HG03280 (cell line): ENCODE measurements around the gene DMGDH.

Experiments used
- ATAC-seq: cut with Tn5 transposase; IDR thresholded peaks from one replicate; pipeline ENCODE4 v1.9.1; 2021; ENCODE audit warnings: mild to moderate bottlenecking, moderate library complexity; ENCODE audit not compliant: unreplicated experiment

The DMGDH gene

DNA sequence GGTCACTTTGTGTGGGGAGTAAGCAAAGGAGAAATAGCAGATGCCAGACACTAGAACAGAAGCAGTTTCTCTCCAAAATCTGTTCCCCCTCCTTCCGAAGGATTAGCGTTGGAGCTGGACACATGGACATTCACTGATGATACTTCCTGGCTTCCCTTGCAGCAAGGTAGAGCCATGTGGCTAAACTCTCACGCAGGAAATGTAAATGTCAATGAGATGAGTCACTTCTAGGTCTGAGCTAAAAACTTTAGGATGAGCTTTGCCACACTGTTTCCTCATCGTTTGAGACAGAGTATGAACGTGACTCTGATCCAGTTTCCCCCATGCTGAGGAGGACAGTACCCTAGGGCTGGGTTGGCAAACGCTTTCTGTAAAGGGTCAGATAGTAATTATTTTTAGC, 5.2 kb upstream of the DMGDH start:
- ATAC-seq = no peak

DNA sequence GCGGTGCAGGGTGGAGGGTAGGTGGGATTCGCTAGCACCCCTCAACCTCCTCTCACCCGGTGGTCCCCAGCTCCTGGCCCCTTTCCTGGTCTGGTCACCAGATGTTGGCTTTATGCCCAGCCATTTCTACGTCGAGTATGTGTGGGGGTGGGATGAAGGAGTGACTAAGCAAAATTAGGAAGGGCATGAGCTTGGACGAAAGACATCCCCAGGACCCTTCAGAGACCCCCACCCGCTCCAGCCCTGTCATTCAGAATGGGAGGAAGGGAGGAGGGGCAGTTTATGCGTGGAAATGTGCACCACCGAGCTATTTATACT, 835 bp upstream of the DMGDH start:
- ATAC-seq = no peak

DNA sequence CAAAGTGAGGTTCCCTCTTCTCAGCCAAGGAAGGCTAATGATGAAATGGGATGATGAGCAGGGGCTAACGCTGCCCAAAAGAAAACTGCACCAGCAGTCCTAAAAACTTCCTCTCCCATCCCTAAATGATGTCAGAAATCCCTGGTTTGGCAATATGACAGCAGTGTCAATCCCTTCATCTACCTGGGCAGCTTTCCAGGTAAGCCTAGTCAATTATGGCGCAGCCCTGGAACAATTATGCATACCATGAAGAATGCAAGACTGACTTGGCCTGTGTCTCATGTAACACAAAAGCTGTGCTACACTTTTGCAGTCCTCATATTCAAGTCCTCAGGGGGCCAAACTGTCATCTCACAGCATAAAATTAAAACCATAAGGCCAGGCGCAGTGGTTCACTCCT, 7.0 kb downstream of the DMGDH start:
- no peak for ATAC-seq

DNA sequence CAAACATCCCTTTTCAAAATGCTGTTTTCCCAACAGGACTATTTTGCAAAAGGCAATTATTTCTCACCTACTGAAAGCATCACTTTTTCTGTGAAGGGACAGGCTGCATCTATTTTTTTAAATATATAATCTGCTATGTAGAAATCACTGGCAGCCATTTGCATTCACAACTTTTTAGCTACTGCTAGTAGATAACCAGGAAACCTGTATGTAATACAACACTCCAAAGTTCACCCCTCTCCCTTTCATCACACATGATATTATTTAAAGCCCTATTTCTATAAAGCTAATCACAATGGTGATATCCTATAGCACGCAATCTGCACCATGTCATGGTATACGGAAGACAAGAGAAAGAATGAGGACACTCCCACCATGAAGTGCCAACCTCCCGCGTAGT, 9.8 kb downstream of the DMGDH start:
- ATAC-seq = no peak

DNA sequence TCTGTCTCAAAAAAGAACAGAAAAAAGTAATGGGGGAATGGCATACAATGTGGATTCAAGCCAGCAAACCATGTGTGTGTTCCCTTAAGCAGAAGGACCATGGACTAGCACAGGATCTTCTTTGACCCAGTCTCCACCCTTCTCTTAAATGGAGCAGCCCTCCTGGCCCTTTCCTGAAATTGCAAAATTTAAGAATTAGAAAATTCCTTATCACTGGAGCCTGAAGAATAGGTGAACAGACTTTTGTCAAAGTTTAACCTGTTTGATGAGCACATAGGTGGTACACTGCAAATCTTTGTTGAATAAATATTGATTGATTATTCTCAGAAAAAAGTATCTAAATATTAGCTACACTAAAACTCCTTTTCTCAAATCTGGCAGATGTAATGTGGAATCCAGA, 12.6 kb downstream of the DMGDH start:
- no peak for ATAC-seq

DNA sequence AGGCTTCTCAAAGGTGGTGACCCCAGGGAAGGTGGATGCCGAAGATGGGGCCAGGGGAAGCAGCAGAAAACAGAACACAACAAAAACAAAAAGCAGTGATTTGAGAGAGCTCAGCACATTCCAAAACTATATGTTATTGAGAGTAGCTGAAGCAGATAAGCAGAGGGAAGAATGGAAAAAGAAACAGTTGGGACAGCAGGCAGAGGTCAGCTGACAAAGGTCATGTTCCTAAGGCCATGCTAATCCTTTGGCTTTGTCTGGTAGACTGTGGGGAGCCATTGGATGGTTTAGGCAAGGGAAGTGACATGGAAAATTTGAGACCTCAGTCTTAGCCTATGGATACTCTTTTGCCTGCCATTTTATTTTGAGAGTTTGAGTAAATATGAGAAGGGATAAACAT, 14.5 kb downstream of the DMGDH start:
- ATAC-seq = no peak

DNA sequence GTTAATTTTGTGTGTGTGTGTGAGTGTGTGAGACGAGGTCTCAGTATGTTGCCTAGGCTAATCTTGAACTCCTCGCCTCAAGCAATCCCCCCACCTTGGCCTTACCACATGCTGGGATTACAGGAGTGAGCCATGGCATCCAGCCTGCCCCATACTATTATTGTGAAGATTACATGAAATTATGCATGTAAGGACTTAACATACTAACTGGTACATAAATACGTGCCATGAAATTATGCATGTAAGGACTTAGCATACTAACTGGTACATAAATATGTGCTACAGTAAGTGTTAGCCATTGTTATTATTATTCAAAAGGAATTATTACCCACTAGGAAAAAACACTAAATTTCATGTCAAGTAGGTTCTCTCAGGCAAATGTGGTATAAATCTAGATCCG, 16.2 kb downstream of the DMGDH start:
- ATAC-seq = no peak

DNA sequence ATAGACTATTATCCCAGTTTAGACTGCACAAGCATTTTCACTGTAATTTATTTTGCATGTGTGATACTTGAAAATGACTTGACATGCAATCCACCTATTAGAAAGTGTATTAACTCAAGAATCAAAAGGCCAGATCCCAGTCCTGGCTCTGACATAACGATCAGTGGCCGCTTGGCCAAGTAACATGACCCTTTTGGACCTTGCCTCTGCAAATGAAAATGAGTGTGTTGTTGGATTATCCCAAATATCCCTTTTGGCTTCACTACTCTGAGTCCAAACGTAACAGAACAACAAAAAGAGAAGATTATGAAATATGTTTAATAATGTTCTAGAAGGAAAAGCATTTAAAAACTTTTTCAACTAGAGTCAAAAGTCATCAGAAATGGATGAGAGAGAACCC, 19.0 kb downstream of the DMGDH start:
- no peak for ATAC-seq

DNA sequence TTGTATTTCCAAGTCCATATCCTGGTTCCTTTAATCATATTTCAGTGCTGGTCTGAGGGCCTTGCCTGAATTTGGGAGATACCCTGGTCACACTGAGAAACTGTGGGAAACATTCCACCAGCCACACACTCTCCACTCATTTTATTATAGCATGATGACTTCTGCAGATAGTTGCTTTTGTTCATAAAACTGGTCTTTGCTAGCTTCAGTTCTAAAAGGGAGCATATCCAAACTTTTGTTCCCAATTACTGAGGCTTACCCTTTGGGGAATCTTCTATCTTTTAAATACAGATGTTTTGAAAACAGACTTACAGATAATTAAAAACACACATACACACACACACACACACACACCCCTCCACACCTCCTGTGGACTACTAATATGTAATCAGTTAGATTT, 21.0 kb downstream of the DMGDH start:
- no peak for ATAC-seq

DNA sequence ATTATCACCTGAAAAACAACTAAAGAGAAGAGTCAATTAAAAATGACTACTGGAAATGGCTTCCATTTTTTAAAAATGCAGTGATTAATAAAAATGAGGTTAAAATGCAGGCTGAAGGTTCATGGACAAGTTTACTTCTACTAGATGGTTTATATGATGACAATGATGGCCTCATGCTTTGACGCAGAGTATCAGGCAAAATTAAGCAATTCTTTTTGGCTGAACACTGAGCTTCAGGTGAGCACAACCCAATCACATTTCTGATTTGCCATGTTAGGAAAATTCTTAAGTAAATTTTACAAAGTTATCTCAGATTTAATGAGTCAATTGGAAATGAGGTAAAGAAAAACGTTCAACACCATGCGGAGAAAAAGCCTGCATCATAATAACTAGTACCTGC, 22.3 kb downstream of the DMGDH start:
- ATAC-seq = no peak

DNA sequence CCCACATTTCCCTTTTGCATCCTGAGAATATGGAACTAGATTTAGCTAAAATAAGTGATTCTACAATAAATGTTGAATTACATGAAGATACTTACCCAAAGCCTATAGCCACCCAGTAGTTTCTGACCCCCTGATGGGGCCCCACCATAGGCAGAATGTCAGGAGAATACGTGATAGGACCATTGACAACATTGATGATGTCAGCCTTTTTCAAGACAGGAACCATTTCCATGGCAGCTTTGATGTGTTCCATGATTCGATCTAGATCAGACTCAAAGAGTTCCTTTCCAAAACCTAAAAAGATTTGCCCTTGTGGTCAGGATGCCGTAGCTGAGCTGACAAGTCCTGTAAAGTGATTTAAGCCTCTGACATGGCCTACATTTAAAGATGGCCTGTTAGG, 27.3 kb downstream of the DMGDH start:
- no peak for ATAC-seq

DNA sequence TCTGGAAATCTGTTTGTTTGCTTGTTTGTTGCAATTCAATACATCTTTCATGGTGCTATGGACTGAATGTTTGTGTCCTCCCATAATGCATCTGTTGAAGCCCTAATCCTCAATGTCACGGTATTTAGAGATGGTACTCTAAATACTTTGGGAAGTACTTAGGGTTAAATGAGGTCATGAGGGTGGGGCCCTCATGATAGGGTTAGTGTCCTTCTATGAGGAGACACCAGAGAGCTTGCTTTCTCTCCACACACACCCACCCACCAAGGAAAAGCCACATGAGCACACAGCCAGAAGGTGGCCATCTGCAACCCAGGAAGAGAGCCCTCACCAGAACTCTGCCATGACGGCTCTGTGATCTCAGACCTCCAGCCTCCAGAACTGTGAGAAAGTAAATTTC, 32.7 kb downstream of the DMGDH start:
- ATAC-seq = no peak

DNA sequence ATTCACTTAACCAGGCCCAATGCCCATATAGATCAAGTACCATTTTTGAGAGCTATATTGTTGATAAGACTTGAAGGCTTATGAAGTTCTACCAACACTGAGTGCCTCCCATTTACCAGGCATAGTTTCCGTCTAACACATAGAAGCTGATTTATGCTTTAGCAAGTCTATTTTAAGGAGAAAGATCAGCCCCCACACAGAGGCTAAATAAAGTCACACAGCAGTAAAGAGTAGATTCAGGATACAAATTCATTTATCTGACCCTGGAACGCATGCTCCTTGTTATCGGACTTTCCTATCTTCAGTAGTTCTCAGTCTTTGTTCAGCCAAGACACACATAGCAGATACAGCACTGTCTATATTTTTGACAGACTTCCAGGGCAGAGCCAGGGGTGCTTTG, 34.2 kb downstream of the DMGDH start:
- ATAC-seq = no peak

DNA sequence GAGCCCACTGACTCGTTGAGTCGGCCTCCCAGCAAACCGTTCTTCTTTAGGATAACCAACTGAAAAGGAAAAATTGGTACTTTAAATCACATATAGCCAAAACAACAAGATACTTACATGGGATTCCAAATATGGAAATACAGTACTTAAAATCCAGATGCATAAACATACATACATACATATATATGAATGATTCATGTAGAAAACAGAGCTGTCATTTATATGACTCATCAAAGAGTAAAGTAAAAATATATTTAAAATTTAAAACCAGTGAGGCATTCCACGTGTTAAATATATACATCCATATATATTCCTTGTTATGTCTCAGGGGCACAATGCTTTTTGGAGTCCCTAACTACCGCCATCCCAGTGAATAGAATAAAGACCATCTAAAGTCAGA, 36.7 kb downstream of the DMGDH start:
- no peak for ATAC-seq

DNA sequence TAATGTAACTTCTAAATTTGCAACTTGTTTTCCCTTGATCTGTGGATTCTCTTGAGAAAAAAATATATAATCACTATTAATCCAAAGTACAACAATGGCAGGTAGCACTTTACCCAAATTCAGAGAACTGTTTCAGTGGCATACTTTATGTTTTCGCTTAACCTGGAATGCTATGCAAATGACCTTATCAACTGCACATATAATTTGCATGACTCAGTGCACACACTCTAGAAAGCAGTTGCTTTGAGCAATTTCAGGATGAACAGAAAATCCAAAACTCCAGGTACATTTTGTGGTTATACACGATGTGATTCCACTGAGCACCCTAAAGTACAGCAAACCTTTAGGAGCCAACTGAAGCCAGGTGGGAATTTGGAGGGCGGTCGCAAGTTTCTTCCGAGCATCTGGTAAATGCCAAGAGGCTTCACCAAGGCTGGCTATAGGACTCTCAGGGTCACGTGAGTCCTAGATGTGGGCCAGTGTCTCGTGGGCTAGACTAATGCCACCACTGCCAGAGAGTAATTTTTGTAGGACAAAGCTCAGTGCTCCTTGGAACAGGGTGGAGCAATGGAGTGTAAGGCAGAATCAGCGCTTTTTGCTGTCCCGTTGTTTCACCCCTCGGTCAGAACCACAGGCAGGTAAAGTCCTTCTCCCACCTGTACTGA, 37.3 kb downstream of the DMGDH start:
- no peak for ATAC-seq

DNA sequence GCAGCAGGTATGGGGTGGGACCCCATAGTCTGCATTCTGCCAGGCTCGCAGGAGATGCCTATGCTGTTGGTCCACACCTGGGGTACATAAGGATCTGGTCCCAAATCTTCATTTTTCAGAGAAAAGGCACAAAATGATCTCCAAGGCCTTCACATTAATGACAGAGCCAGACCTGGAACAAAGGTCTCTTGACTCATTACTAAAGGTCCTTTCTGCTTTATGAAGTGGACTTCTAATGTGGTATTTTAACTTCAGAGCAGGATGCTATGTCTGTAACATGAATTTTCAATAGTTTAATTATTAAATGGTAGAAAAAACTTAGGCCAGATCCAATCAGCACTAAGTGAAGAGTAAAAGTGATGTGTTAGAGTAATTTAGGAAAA, 38.0 kb downstream of the DMGDH start:
- no peak for ATAC-seq

DNA sequence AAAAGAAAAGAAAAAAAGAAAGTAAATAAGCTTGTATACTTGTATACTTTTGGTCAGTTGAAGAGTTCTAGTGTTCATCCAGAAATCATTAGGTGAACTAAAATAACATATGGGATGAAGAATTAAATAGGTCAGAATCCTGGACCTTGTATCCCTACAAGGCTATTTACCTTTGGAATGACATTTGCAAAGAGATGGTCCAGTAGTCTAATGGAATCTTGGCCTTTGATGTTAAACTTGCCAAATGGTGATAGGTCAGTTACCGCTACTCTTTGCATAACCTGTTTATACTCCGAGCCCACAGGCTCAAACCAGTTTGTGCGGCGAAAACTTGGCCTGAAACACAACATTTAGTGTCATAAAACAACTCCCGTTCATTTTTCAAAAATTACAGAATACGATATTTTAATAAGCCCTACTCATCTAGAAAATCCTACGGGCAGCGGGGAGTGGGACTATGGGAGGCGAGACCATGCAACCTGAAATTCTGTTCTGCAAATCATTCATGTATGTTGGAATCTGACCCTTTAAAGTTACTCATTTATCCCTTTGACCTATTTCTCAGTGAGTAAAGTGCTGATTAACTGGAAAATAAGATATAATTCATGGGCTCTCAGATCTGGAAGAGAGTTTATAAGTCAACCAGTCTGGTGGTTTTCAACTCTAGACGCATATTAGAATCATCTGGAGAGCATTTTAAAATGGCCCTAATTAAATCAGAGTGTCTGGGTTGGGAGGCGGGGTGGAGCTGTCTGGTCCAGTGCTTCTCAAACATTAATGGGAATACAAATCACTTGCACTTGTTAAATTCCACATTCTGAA, 38.6 kb downstream of the DMGDH start:
- no peak for ATAC-seq

DNA sequence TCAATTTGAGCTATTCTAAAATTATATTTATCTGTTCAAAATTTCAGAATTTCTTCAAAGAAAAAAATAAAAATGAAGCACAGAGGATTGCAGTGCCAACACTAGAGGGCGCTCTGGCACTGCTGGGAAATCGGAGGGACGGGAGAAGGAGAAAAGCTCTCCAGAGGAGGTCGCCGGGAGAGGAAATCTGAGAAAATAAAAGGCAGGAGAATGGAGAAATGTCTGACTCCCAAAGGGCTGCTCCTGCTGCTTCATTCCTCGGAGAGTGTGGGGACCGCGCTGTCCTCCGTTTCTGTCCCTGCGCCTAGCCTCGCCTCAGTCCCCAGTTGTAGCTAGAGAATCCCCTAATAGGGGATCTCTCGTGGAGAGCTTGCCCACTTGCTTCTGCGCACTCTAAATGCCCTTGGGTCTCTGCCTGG, 44.4 kb downstream of the DMGDH start:
- no peak for ATAC-seq

DNA sequence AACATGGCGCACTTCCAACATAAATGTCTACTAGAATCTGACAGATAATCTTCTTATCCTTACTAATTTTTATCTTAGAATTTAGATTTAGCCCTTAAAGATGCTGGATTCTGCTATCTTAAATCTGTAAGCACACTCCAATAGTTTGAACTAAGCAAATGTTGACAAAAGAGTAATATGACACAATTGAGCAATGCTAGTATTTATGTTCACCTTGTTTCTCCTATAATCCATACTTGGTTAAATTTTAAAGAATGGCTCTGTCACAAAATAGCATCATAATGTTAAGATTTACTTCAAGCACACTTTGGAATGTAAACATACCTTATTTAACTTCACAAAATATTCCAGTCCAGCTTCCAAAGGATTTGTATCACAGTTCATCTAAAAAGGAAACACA, 45.5 kb downstream of the DMGDH start:
- no peak for ATAC-seq

DNA sequence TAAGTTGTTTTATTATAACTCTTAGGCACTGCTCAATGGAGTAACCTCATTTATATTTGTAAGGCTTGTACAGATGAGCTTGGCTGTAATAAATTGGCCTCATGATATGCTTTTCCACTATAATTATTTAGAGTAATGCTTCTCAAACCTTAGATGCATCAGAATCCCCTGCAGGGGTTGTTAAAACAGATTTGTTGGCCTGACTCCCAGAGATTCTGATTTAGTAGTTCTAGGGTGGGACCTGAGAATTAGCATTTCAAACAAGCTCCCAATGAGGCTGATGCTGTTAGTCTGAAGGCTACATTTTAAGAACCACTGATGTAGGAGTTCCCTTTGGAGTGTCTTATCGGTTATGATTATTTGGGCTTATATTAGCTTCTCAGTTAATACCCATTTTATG, 46.1 kb downstream of the DMGDH start:
- ATAC-seq = no peak

DNA sequence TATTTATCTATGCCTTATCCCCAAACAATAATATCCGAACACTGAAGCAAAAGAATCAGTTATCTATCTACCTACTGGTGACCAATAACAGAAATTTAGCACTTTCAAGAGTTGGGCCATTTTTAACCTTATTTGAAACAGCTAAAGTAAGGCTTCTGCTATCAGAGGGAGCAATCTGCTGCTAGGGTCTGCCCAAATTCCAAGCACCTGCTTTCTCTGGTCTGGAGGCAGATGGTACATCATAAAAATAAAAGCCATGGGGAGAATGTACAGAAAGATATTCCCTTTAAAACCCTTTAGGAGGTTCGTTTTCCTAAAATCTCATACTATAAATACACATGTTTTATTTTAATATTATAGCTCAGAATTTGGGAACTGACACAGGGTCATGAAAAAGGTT, 46.7 kb downstream of the DMGDH start:
- no peak for ATAC-seq

DNA sequence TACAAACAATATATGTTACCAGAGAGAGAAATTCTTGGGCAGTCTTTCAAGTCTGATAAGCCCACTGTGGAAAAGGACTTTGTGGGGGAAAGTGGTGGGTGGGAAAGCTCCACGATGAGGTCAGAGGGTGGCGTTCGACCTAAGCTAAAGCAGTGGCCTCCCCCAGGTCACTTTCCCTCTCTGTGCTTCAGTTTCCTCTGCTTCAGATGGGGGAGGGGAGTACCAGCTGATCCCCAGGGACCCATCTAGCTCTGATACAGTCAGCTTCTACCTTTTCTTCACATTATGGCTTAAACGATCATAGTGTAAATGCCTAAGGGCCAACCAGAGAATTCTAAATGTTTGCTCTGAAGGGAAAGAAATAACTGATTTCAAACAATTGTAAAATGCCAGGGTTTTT, 47.7 kb downstream of the DMGDH start:
- no peak for ATAC-seq
